Epithelial cell of proximal tubule (primary cell): ENCODE results near the gene PARD3B. TPM values are rescaled to one million over a fixed set of nuclear protein-coding genes. Genes with fewer than 3 reads are reported as not detected.

ENCODE experiments used
- DNase-seq: peaks from one replicate; pipeline ENCODE4 v3.0.0-alpha.2; 2011; ENCODE audit warnings: low read depth
- H3K4me3 ChIP-seq: 2 replicates; pipeline ENCODE4 v1.5.1; 2011; ENCODE audit warnings: low read depth, mild to moderate bottlenecking, low read length
- total RNA-seq: library from RNA; depleted of rRNA; stranded (reverse); fragments of >200 nt; gene quantifications from 2 replicates; pipeline ENCODE4 v1.2.3, GENCODE V29; 2015
- TF ChIP-seq, protein P1 (sequence below): conservative IDR thresholded peaks from 2 replicates; pipeline ENCODE4 v1.5.1; 2012; ENCODE audit warnings: low read depth, mild to moderate bottlenecking, low read length

The PARD3B gene
- total RNA-seq, 1 donor from 2014 or later = 3.6 TPM

DNA sequence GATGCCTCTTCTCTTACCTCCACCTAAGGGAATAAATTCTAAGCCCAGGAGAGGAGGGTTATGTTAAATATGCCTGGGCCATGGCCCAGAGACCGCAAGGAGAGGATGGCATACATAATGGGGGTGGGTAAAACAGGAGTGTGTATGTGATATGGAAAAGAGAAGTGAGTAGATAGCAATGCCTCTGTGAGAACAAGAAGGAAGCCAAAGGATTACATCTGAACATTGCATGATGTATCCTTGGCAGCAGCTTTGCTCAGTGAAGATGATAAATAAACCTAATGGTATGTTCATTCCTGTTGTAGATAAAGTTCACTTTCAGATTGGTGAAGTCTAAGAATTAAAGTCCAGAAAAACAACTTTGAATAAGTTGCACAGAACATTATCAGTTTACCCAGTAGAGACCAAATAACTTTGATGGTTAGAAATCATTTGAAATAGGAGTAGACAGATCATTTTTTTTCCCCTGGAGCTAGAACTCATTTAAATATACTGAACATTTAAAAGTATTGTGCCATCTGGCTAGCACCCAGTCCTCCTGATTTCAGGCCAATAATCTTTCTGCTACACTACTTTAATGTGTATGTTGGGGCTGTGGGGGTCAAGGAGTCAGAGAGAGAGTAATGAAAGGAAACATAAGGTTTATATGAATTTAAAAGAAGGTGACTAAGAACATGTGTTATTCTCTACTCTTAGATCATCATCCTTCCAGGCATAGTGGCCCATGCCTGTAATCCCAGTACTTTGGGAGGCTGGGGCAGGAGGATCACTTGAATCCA, 231.7 kb downstream of the PARD3B start:
- H3K4me3 ChIP-seq = no peak overlapping the region
- DNase-seq = no peak
- TF ChIP-seq, protein P1, sequence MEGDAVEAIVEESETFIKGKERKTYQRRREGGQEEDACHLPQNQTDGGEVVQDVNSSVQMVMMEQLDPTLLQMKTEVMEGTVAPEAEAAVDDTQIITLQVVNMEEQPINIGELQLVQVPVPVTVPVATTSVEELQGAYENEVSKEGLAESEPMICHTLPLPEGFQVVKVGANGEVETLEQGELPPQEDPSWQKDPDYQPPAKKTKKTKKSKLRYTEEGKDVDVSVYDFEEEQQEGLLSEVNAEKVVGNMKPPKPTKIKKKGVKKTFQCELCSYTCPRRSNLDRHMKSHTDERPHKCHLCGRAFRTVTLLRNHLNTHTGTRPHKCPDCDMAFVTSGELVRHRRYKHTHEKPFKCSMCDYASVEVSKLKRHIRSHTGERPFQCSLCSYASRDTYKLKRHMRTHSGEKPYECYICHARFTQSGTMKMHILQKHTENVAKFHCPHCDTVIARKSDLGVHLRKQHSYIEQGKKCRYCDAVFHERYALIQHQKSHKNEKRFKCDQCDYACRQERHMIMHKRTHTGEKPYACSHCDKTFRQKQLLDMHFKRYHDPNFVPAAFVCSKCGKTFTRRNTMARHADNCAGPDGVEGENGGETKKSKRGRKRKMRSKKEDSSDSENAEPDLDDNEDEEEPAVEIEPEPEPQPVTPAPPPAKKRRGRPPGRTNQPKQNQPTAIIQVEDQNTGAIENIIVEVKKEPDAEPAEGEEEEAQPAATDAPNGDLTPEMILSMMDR = no peak

DNA sequence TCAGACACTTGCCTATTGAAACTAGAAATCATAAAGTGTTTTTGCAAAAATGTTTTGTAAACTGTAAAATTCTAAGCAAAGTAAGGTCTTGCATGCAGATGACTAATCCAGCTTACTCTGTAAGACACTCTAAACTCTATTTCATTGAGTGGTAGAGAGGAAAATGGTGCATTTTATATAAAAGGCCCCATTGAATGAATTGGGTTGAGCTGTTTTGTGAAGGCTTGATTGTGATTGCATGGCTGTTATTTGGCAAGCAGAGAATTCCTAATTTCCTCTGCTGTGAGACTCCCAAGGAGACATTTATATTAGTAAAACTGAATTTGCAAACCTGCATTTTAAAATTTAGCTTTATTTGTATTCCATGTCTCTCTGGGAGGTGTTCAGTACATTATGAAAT, 234.5 kb downstream of the PARD3B start:
- DNase-seq = no peak
- TF ChIP-seq, protein P1 = no peak
- no peak overlapping the region for H3K4me3 ChIP-seq

- TF ChIP-seq, protein P1 = no peak
- H3K4me3 ChIP-seq = no peak overlapping the region
These were observed 236.7 kb downstream of the PARD3B start for GRCh38 chr2:204781941-204782340.

DNA sequence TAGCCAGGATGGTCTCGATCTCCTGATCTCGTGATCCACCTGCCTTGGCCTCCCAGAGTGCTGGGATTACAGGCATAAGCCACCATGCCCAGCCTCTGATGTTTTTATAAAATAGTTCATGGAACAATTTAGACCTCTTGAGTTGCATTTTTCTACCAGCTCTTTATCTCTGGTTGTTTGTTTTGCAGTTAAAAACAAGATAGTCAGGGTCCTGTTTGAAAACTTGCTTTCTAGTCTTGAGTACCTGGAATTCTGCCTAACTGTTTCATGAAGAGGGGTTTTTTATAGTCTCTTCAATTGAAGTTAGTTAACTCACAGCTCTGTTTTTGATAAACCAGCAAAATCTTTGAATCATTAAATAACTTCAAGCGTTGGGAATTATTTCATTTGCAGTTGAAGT, 244.8 kb downstream of the PARD3B start:
- DNase-seq = no peak
- H3K4me3 ChIP-seq = no peak overlapping the region
- TF ChIP-seq, protein P1 = no peak

More at GRCh38 chr2:204781941-204782340, 236.7 kb downstream of the PARD3B start:
- DNase-seq = no peak

- H3K4me3 ChIP-seq = no peak overlapping the region
- no peak for DNase-seq
- TF ChIP-seq, protein P1 = no peak
These were observed 246.0 kb downstream of the PARD3B start for GRCh38 chr2:204791230-204791629.

GRCh38 chr2:204794624-204795023, 249.3 kb downstream of the PARD3B start:
- DNase-seq = no peak
- H3K4me3 ChIP-seq = no peak overlapping the region
- TF ChIP-seq, protein P1 = no peak

DNA sequence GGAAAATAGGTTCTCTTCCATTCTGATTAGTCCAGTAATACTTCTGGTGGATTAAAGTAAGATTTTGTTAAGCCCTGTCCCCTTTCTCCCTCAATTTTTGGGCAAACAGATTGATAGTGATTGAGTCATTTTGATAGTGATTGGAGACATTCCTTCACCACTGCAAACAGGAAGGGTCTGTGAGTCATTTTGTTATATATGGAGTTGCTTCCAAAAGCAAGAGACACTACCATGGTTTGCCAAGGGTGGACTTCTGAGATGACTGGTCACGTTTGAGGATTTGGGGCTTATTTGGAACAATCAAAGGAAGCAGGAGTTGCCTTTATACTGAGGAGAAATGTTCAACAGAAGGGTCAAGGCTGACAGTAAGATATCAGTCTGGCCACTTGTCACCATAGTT, 249.9 kb downstream of the PARD3B start:
- no peak overlapping the region for H3K4me3 ChIP-seq
- no peak for DNase-seq
- TF ChIP-seq, protein P1 = no peak
